Liver (tissue), 9 donors: ENCODE results near the gene ERGIC2. TPM values are rescaled to one million over a fixed set of nuclear protein-coding genes. Genes with fewer than 3 reads are reported as not detected.

Experiments used
- DNase-seq: peaks from one replicate; pipeline ENCODE4 v3.0.0-alpha.2; 2017; ENCODE audit warnings: low spot score
- H3K27ac ChIP-seq, 2 donors: one replicate each; pipeline ENCODE4 v1.7.0; 2013; ENCODE audit warnings: inconsistent platforms in 2 of 2, low read length in 2 of 2, control low read depth in 1 of 2, low read depth in 1 of 2, mild to moderate bottlenecking in 1 of 2
- H3K27me3 ChIP-seq, 4 donors: one replicate each; pipeline versions ENCODE4 v1.6.1 to v1.7.0; 2013; ENCODE audit warnings: low read length in 3 of 4, inconsistent platforms in 1 of 4, mild to moderate bottlenecking in 1 of 4, moderate library complexity in 1 of 4; ENCODE audit not compliant: control insufficient read depth in 4 of 4, insufficient read depth in 4 of 4
- H3K36me3 ChIP-seq, 4 donors: one replicate each; pipeline versions ENCODE4 v1.6.1 to v1.7.0; 2013; ENCODE audit warnings: low read length in 3 of 4, mild to moderate bottlenecking in 3 of 4, low read depth in 1 of 4, moderate library complexity in 1 of 4; ENCODE audit not compliant: control insufficient read depth in 4 of 4, insufficient read depth in 3 of 4
- H3K4me1 ChIP-seq, 4 donors: one replicate each; pipeline versions ENCODE4 v1.6.1 to v1.7.0; 2013; ENCODE audit warnings: low read length in 3 of 4, mild to moderate bottlenecking in 3 of 4, moderate library complexity in 1 of 4; ENCODE audit not compliant: control insufficient read depth in 4 of 4, insufficient read depth in 4 of 4
- H3K4me3 ChIP-seq, 3 donors: one replicate each; pipeline versions ENCODE4 v1.6.1 to v1.7.0; 2013; ENCODE audit warnings: low read length in 3 of 3, control low read depth in 1 of 3, low read depth in 1 of 3, mild to moderate bottlenecking in 1 of 3
- H3K9ac ChIP-seq, 2 donors: one replicate each; pipeline ENCODE4 v1.7.0; 2013; ENCODE audit warnings: low read length in 2 of 2, mild to moderate bottlenecking in 2 of 2, moderate library complexity in 2 of 2, control low read depth in 1 of 2, low read depth in 1 of 2
- H3K9me3 ChIP-seq, 4 donors: one replicate each; pipeline versions ENCODE4 v1.6.1 to v1.7.0; 2013; ENCODE audit warnings: low read length in 3 of 4; ENCODE audit not compliant: control insufficient read depth in 4 of 4
- EGR1 ChIP-seq, 2 donors: IDR thresholded peaks; 2 replicates each; pipeline ENCODE4 v1.6.1; 2016 to 2018; ENCODE audit warnings: antibody characterized with exemption in 2 of 2, low read depth in 2 of 2
- GABPA ChIP-seq, 2 donors: IDR thresholded peaks in 1 of 2; conservative IDR thresholded peaks in 1 of 2; 2 replicates each; pipeline ENCODE4 v1.6.1; 2016; ENCODE audit warnings: antibody characterized with exemption in 2 of 2, mild to moderate bottlenecking in 1 of 2, moderate library complexity in 1 of 2
- HNF4A ChIP-seq, 2 donors: conservative IDR thresholded peaks; 2 replicates each; pipeline ENCODE4 v1.6.1; 2016; ENCODE audit warnings: antibody characterized with exemption in 2 of 2, mild to moderate bottlenecking in 2 of 2
- HNF4G ChIP-seq: IDR thresholded peaks from 2 replicates; pipeline ENCODE4 v1.6.1; 2016; ENCODE audit warnings: antibody characterized with exemption
- JUND ChIP-seq, 2 donors: IDR thresholded peaks; 2 replicates each; pipeline ENCODE4 v1.6.1; 2016; ENCODE audit warnings: antibody characterized with exemption in 2 of 2
- RAD21 ChIP-seq, 2 donors: IDR thresholded peaks; 2 replicates each; pipeline ENCODE4 v1.6.1; 2016; ENCODE audit warnings: antibody characterized with exemption in 2 of 2, mild to moderate bottlenecking in 2 of 2
- REST ChIP-seq: IDR thresholded peaks from 2 replicates; pipeline ENCODE4 v1.6.1; 2016; ENCODE audit warnings: antibody characterized with exemption, mild to moderate bottlenecking
- SP1 ChIP-seq: IDR thresholded peaks from 2 replicates; pipeline ENCODE4 v1.6.1; 2018; ENCODE audit warnings: antibody characterized with exemption, mild to moderate bottlenecking
- ZBTB33 ChIP-seq: IDR thresholded peaks from 2 replicates; pipeline ENCODE4 v1.6.1; 2016; ENCODE audit warnings: antibody characterized with exemption
- WGBS: extraction: QIAGEN DNeasy Blood & Tissue Kit; methylation state at CpG from one replicate; pipeline ENCODE4 v1.1.7; 2013; 5-methylcytosine and 5-hydroxymethylcytosine counted together
- polyA plus RNA-seq, 2 donors: library from polyadenylated mRNA; stranded (reverse) in 1 of 2; unstranded in 1 of 2; fragments of 200-250 nt in 1 of 2; fragments of >200 nt in 1 of 2; fragmentation: Nextera tagmentation in 1 of 2; extraction: Ambion mirVana in 1 of 2; gene quantifications; one replicate each; pipeline versions ENCODE4 v1.2.1 to v1.2.3, GENCODE V29; 2013 to 2015
- total RNA-seq, 2 donors: library from RNA; depleted of rRNA; stranded (reverse); fragments of >200 nt; gene quantifications; one replicate each; pipeline ENCODE4 v1.2.3, GENCODE V29; 2014
- TF ChIP-seq, protein P1 (sequence below): IDR thresholded peaks from 2 replicates; pipeline ENCODE4 v1.6.1; 2016; ENCODE audit warnings: antibody characterized with exemption
- TF ChIP-seq, protein P2 (sequence below): fragments of 150-350 bp; IDR thresholded peaks from 2 replicates; pipeline ENCODE4 v1.5.1; 2017; ENCODE audit warnings: improper control_type of control experiment, low read depth, low read length; ENCODE audit not compliant: missing input control
- TF ChIP-seq, protein P3 (sequence below): IDR thresholded peaks from 2 replicates; pipeline ENCODE4 v1.6.1; 2016; ENCODE audit warnings: antibody characterized with exemption
- donor health status: healthy.
- donor health status: healthy.
- donor health status: healthy.
- donor health status: healthy.
- donor health status: healthy.

Gene ERGIC2
- total and polyA plus RNA-seq, 4 donors, result 33.8 to 56.2 (median 40.8) TPM

DNA sequence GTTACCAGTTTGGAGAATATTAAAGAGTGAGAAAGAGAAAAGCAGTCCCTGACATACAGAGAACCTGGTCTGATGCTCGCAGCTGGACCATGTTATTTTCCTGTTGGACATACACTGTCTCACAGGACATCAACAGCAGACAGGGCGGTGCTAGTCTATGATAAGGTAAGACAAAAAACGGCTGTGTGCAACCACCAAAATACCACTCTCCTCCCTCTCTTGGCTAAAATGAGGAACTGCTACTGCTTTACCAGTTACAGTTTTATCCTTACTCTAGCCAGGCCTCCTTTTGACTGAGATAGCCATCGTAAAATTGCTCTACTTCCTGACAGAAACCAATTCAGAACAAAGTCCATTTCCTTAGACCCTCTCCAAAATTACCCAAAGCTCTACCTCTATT, 47.0 kb upstream of the ERGIC2 start:
- no peak overlapping the region for H3K27ac ChIP-seq
- TF ChIP-seq HNF4G (no peak), RAD21 (IDR thresholded peaks at IDR 0.05) (peak in 1 of 2 donors; percentile 23), REST (no peak)
- TF ChIP-seq, protein P1, sequence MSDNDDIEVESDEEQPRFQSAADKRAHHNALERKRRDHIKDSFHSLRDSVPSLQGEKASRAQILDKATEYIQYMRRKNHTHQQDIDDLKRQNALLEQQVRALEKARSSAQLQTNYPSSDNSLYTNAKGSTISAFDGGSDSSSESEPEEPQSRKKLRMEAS, result no peak
- TF ChIP-seq, protein P2, sequence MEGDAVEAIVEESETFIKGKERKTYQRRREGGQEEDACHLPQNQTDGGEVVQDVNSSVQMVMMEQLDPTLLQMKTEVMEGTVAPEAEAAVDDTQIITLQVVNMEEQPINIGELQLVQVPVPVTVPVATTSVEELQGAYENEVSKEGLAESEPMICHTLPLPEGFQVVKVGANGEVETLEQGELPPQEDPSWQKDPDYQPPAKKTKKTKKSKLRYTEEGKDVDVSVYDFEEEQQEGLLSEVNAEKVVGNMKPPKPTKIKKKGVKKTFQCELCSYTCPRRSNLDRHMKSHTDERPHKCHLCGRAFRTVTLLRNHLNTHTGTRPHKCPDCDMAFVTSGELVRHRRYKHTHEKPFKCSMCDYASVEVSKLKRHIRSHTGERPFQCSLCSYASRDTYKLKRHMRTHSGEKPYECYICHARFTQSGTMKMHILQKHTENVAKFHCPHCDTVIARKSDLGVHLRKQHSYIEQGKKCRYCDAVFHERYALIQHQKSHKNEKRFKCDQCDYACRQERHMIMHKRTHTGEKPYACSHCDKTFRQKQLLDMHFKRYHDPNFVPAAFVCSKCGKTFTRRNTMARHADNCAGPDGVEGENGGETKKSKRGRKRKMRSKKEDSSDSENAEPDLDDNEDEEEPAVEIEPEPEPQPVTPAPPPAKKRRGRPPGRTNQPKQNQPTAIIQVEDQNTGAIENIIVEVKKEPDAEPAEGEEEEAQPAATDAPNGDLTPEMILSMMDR, result peak; percentile 9
- peaks cover 0 to 2% (median 0%) of the 10 kb centered on the region in 4 donors for H3K4me1 ChIP-seq
- no peaks in the 10 kb centered on the region for H3K9me3 ChIP-seq
- no peak overlapping the region for H3K4me3 ChIP-seq
- H3K36me3 ChIP-seq, result no peaks in the 10 kb centered on the region
- 65% methylated on average over 4 of the region's 4 CpGs for WGBS
- no peak for DNase-seq
- no peak overlapping the region for H3K9ac ChIP-seq
- no peaks in the 10 kb centered on the region for H3K27me3 ChIP-seq

DNA sequence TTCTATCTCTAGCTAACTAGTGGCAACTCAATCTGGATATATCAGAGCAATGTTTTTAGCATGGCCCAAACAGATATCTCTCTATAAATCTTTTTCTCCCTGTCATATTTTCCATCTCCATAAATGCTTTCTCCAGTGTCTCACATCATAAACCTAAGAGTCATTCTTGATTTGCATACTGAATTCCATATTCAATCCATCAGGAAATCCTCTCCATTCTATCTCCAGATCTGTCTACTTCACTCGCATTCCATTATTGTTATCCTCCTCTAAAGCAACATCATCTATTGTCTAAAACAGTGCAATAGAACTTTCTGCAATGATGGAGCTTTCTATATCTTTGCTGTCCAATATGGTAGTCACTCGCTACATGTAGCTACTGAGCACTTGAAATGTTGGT, 45.5 kb upstream of the ERGIC2 start:
- H3K36me3 ChIP-seq, result no peaks in the 10 kb centered on the region
- WGBS, result 96% methylated on average over 2 of the region's 2 CpGs

More for the DNA sequence above, 45.5 kb upstream of the ERGIC2 start:
- H3K9me3 ChIP-seq, result no peaks in the 10 kb centered on the region
- DNase-seq, result no peak
- no peak overlapping the region for H3K9ac ChIP-seq
- no peak overlapping the region for H3K4me3 ChIP-seq
- H3K27me3 ChIP-seq, result no peaks in the 10 kb centered on the region
- TF ChIP-seq, protein P3, sequence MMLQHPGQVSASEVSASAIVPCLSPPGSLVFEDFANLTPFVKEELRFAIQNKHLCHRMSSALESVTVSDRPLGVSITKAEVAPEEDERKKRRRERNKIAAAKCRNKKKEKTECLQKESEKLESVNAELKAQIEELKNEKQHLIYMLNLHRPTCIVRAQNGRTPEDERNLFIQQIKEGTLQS, result no peak
- TF ChIP-seq EGR1 (IDR thresholded peaks at IDR 0.05; ENCODE audit: low read depth in 2 of 2) (no peak), REST (no peak), RAD21 (IDR thresholded peaks at IDR 0.05) (no peak), HNF4A (conservative IDR thresholded peaks at IDR 0.05) (no peak), JUND (IDR thresholded peaks at IDR 0.05) (no peak), HNF4G (no peak), GABPA (IDR thresholded peaks at IDR 0.05 in 1 of 2, conservative IDR thresholded peaks at IDR 0.05 in 1 of 2) (no peak), ZBTB33 (no peak), SP1 (no peak)
- TF ChIP-seq, protein P2, result no peak
- TF ChIP-seq, protein P1, result no peak
- peaks cover 0 to 2% (median 0%) of the 10 kb centered on the region in 4 donors for H3K4me1 ChIP-seq
- no peak overlapping the region for H3K27ac ChIP-seq
